GM10847 (cell line): ENCODE results near the gene PCDHB7.
"Not testable (repeated sequence)": the region's sequence is repeated elsewhere in the genome, so short reads cannot be mapped to it uniquely, and the experiment has no call there.

ENCODE experiments used
- POLR2A ChIP-seq: IDR thresholded peaks from 2 replicates; pipeline ENCODE4 v1.6.1; 2011; ENCODE audit not compliant: insufficient read length; ENCODE audit errors: extremely low read depth

The PCDHB7 gene

DNA sequence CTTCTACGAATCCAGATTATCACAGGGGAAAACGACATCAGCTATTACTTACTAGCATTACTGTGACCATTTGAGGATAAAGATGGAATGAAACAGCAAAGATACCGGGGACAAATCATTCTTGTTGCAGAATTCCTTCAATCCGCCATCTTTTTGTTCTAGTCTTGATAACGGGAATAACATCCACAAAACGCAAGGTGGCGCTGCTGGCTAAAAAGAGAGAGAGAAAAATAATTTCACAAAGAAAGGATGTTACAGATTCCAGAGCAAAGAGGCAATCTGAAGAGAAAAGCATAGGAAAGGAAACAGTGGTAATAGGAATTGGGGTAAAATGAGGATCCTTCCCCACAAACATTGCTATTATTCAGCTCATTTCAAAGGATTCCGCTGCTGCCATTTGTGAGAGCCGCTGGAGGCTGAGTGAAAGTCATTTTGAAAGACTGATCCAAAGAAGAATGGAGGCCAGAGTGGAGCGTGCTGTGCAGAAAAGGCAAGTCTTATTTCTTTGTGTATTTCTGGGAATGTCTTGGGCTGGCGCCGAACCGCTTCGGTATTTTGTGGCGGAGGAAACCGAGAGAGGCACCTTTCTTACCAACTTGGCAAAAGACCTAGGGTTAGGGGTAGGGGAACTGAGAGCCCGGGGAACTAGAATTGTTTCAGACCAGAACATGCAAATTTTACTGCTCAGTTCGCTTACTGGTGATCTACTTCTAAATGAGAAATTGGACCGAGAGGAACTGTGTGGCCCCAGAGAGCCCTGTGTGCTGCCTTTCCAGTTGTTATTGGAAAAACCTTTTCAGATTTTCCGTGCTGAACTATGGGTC lies at the start of gene PCDHB7:
Gene PCDHB7 (plus strand): TSS at position 264 of the 824 bp plus-strand sequence. CDS start 192 bp downstream, at position 456.
- no peak for TF ChIP-seq POLR2A

DNA sequence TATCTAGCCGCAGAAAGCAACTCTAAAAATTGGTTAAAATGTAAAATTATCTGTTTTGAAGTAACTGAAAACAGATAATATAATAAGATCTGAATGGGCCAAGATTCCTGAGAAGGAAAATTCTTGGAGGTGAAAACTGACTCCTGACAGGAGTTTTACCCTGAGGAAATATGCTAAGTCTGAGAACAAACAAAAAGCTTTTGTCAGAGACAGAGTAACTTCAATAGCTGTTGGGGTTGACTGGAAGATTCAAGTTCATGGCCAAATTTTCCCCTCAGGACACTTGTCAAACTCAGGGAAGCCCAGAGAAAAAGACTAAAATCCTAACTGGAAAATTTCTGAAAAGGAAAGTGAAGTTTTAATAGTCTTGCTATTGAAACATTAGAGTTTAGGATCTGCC lies 45.1 kb upstream of the PCDHB7 start:
- TF ChIP-seq POLR2A: no peak

DNA sequence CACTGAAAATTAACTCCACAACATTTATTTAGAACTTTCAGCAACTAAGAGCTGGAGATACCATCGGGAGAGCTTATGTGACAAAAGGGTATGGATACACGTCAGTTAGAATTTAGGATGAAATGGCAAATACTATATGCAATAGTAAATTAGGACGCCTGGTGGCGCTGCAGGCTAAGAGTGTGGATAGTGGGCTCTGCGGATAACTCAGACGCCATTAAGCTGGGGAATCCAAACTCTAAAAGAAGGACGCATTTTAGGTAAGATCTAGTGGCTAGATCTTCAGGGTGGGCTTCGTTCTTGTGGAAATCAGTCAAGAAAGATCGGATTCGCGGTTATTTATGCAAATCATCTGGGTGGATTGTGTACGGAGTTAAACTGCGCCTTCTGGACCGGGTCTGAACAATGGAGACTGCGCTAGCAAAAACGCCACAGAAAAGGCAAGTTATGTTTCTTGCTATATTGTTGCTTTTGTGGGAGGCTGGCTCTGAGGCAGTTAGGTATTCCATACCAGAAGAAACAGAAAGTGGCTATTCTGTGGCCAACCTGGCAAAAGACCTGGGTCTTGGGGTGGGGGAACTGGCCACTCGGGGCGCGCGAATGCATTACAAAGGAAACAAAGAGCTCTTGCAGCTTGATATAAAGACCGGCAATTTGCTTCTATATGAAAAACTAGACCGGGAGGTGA lies 37.3 kb upstream of the PCDHB7 start, which contains the start of gene PCDHB5:
Gene PCDHB5 (plus strand): TSS at position 177 of the 688 bp plus-strand sequence. CDS start 229 bp downstream, at position 406.
- no peak for TF ChIP-seq POLR2A

DNA sequence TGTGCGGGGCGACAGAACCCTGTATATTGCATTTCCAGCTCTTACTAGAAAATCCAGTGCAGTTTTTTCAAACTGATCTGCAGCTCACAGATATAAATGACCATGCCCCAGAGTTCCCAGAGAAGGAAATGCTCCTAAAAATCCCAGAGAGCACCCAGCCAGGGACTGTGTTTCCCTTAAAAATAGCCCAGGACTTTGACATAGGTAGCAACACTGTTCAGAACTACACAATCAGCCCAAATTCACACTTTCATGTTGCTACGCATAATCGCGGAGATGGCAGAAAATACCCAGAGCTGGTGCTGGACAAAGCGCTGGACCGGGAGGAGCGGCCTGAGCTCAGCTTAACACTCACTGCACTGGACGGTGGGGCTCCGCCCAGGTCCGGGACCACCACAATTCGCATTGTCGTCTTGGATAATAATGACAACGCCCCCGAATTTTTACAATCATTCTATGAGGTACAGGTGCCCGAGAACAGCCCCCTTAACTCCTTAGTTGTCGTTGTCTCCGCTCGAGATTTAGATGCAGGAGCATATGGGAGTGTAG lies 36.7 kb upstream of the PCDHB7 start:
- no peak for TF ChIP-seq POLR2A

DNA sequence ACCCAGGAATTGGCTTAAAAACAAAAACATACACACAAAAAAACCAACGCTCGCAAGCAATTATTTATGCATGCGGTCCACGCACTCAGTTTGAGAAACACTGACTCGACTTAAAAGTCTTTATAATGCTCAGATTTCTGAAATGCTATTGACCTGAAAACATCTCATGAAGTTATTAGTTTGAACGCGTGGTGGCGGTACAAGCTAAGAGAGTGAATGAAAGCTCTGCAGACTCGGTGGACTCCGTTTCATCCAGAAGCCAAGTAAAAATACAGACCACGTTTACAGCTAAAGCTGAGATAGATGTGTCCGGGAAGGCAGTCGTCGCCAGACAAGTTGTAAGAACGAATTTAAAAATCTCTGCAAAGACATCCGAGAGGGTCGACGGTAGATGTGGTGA lies 22.6 kb upstream of the PCDHB7 start, which contains the start of gene PCDHB6:
Gene PCDHB6 (plus strand): TSS at position 246 of the 400 bp plus-strand sequence. CDS start 201 bp downstream, outside the sequence.
- TF ChIP-seq POLR2A: no peak

DNA sequence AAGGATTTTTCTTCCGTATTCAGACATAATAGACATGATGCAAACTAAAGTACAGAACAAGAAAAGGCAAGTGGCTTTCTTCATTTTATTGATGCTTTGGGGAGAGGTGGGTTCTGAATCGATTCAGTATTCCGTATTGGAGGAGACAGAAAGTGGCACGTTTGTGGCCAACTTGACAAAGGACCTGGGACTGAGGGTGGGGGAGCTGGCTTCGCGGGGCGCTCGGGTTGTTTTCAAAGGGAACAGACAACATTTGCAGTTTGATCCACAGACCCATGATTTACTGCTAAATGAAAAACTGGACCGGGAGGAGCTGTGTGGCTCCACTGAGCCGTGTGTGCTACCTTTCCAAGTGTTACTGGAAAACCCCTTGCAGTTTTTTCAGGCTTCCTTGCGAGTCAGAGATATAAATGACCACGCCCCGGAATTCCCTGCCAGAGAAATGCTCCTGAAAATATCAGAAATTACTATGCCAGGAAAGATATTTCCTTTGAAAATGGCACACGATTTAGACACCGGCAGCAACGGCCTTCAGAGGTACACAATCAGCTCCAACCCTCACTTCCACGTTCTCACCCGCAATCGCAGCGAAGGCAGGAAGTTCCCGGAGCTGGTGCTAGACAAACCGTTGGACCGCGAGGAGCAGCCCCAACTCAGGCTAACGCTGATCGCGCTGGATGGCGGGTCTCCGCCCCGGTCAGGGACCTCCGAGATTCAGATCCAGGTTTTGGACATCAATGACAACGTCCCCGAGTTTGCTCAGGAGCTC lies 22.0 kb upstream of the PCDHB7 start:
- TF ChIP-seq POLR2A: no peak

DNA sequence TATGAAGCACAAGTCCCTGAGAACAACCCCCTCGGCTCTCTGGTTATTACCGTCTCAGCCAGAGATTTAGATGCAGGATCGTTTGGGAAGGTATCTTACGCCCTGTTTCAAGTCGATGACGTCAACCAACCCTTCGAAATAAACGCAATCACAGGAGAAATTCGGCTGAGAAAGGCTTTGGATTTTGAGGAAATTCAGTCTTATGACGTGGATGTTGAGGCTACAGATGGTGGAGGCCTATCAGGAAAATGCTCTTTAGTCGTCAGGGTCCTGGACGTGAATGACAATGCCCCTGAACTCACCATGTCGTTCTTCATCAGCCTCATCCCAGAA lies 21.5 kb upstream of the PCDHB7 start:
- TF ChIP-seq POLR2A: no peak

DNA sequence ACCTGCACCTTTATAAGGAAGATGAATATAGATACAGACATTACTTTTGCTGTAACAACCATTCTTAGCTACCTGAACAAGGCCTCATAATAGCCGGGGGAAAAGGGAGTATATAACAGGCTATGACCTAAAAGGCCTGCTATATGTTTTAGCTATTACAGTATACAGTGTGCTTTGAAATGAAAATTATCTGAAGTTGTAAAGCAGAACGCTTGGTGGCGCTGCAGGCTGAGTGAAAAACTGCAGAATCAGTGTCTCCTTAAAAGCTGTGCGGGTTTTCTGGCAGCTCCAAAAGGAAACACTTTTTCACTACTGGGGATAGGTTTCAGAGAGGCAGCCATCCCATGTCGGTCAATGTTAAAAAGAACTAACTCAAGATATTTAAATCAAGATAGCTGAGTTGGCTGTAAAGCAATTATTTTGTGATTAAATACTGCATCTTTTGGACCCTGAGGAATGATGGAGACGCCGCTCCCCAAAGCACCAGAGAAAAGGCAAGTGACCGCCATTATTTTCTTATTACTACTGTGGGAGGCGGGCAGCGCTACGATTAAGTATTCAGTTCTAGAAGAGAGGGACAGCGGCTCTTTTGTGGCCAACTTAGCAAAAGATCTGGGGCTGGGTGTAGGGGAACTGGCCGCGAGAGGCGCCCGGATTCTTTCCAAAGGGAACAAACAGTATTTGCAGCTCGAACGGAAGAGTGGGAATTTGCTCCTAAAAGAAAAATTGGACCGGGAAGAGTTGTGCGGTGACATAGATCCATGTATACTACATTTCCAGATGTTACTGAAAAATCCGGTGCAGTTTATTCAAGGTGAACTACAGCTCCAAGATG lies 16.7 kb upstream of the PCDHB7 start:
- no peak for TF ChIP-seq POLR2A

DNA sequence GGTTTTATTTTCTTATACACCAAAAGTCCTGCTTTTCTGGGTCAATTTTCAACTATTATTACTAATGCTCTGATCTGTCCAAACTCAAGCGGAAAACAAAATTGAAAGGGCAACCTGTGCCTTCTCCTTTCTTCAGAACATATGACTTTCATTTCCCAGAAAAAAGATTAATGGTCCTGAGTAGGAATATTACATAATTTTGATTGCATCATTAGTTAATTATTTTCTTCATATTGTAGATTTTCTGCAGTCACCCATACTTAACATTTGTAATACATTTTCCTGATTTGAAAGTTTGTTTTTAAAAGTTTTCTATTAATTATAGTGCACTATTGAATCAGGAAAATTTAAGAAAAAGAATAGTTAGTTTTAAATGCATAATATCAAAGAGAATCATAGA lies 3.5 kb downstream of the PCDHB7 start:
- no peak for TF ChIP-seq POLR2A

DNA sequence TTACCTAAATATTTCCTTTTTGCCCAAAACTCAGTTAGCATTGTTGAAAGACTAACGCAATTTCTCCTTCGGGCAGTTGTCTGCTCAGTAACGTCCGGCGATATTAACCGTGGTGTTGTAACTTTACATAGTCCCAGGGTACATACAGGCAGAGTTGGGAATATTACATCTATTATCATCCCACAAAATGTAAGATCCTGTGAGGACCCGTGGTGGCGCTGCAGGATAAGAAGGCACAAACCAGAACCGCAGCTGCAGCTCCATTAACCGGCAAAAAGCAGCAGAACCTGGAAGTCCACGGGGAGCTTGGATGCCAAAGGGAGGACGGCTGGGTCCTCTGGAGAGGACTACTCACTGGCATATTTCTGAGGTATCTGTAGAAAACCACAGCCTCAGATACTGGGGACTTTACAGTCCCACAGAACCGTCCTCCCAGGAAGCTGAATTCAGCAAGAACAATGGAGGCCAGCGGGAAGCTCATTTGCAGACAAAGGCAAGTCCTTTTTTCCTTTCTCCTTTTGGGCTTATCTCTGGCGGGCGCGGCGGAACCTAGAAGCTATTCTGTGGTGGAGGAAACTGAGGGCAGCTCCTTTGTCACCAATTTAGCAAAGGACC lies 5.2 kb downstream of the PCDHB7 start, which contains the start of gene PCDHB8:
Gene PCDHB8 (plus strand): TSS at position 214 of the 615 bp plus-strand sequence. CDS start 245 bp downstream, at position 459.
- not testable (repeated sequence) for TF ChIP-seq POLR2A

DNA sequence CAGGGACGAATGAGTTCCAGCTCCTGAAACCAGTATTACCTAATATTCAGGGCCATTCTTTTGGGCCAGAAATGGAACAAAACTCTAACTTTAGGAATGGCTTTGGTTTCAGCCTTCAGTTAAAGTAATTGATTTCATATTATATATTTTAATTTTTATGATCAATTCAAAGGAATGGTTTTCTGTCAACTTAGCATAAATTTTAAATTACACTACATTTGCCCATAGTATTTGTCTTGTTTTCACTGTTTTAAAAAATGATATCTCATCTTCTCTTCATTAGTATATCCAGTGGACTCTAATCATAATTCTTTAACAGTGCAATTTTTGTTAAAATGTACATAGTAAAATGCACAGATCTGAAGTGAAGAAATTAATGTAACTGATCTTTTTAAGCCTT lies 7.9 kb downstream of the PCDHB7 start:
- no peak for TF ChIP-seq POLR2A

DNA sequence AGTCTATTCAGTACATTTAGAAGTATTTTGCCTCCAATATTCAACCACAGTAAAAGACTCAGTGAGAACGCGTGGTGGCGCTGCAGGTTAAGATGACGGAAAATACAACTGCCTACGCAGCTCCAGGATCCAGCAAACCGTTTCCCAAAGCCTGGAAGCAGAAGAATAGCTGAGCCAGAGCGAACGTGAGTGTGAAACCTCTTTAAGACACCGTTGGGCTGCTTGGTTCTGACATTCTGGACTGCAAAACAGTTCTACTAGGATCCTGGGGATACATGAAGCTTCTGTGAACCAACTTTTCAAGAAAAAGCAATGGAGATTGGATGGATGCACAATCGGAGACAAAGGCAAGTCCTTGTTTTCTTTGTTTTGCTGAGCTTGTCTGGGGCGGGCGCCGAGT lies 9.8 kb downstream of the PCDHB7 start, which contains the start of gene PCDHB16:
Gene PCDHB16 (plus strand): TSS at position 140 of the 400 bp plus-strand sequence. CDS start 173 bp downstream, at position 313.
- no peak for TF ChIP-seq POLR2A

DNA sequence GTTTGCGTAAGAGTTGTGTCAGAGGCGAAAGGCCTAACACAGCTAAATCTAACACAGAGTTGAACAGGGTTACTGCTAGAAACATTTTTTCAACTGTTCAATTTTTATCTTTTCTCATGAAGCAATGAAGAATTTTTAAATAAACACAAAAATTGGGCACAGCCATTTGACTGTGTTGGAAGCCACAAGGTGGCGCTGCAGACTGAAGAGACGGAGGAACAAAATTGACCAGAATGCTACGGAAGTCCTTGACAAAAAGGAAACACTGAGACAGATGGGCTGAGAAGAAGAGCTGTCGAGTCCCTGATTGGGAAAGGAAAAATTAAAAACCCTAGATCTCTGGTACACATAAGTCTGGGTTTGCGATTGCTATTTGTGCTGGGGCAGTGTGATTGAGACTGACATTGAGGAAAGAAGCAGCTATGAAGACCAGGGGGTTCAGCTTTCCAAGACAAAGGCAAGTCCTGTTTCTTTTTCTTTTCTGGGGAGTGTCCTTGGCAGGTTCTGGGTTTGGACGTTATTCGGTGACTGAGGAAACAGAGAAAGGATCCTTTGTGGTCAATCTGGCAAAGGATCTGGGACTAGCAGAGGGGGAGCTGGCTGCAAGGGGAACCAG lies 14.6 kb downstream of the PCDHB7 start, which contains the start of gene PCDHB9:
Gene PCDHB9 (plus strand): TSS at position 265 of the 616 bp plus-strand sequence. CDS start 158 bp downstream, at position 423.
- TF ChIP-seq POLR2A: no peak

DNA sequence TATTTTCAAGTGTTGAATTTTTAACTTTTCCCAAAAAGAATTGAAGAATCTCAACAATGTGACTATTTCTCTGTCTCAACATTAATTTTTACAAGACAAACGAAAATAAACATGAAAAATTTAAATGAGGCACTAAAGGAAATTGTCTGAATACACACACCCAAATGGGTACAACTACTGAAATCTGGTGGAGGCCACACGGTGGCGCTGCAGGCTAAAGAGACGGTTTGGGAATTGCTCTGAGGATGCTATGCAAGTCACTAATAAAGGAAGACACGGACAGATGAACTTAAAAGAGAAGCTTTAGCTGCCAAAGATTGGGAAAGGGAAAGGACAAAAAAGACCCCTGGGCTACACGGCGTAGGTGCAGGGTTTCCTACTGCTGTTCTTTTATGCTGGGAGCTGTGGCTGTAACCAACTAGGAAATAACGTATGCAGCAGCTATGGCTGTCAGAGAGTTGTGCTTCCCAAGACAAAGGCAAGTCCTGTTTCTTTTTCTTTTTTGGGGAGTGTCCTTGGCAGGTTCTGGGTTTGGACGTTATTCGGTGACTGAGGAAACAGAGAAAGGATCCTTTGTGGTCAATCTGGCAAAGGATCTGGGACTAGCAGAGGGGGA lies 19.8 kb downstream of the PCDHB7 start, which contains the start of gene PCDHB10:
Gene PCDHB10 (plus strand): TSS at position 244 of the 616 bp plus-strand sequence. CDS start 200 bp downstream, at position 444.
- no peak for TF ChIP-seq POLR2A
